ENCODE results near the gene CST5. TPM values are rescaled to one million over a fixed set of nuclear protein-coding genes. Genes with fewer than 3 reads are reported as not detected.
"Not testable (repeated sequence)": the region's sequence is repeated elsewhere in the genome, so short reads cannot be mapped to it uniquely, and the experiment has no call there.

CST5 gene
- total RNA-seq, 4 donors from 2014 or later, result 1.9 TPM; not detected in 3

DNA sequence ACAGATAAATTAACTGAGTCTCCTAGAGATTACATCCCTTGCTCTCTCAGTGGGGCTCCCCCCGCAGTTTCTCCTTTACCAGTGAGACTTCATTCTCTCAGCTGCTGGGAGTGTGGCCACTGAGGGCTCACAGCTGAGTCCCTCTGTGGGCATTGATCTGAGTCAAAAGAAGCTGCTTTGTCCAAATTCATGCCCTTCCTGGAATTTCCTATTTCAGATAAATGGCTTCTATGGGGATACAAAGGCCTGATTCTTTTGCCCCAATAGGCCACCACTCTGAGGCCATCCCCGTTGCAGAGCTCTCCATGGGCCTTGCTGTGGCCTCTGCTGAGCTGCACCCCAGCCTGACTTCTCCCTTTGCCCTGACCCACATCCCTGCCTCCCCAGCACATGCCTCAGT, 10.0 kb downstream of the CST5 start:
- TF ChIP-seq EP300 (IDR thresholded peaks at IDR 0.05) (no peak), POLR2A (IDR thresholded peaks at IDR 0.05) (no peak), POLR2AphosphoS5 (IDR thresholded peaks at IDR 0.05) (no peak)
- TF ChIP-seq, protein P1, sequence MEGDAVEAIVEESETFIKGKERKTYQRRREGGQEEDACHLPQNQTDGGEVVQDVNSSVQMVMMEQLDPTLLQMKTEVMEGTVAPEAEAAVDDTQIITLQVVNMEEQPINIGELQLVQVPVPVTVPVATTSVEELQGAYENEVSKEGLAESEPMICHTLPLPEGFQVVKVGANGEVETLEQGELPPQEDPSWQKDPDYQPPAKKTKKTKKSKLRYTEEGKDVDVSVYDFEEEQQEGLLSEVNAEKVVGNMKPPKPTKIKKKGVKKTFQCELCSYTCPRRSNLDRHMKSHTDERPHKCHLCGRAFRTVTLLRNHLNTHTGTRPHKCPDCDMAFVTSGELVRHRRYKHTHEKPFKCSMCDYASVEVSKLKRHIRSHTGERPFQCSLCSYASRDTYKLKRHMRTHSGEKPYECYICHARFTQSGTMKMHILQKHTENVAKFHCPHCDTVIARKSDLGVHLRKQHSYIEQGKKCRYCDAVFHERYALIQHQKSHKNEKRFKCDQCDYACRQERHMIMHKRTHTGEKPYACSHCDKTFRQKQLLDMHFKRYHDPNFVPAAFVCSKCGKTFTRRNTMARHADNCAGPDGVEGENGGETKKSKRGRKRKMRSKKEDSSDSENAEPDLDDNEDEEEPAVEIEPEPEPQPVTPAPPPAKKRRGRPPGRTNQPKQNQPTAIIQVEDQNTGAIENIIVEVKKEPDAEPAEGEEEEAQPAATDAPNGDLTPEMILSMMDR (IDR thresholded peaks at IDR 0.05), result no peak
- peaks cover 0 to 32% (median 5%) of the 10 kb centered on the region in 3 donors for H3K4me1 ChIP-seq
- peak overlapping the region in 1 of 4 donors; percentile 33 for H3K27ac ChIP-seq
- H3K9me3 ChIP-seq, result no peaks in the 10 kb centered on the region
- H3K27me3 ChIP-seq, result no peaks in the 10 kb centered on the region
- H3K4me3 ChIP-seq, result no peak overlapping the region
- H3K36me3 ChIP-seq, result no peaks in the 10 kb centered on the region
- WGBS, 2 donors (ENCODE audit: low coverage in 1 of 2), result 69 to 100% methylated on average over 1 to 2 of the region's 2 CpGs
- no peak for ATAC-seq

GRCh38 chr20:23868321-23868720, 11.2 kb downstream of the CST5 start:
- 46 to 72% methylated on average over 4 to 5 of the region's 5 CpGs for WGBS, 2 donors (ENCODE audit: low coverage in 1 of 2)
- no peak overlapping the region for H3K27ac ChIP-seq
- no peaks in the 10 kb centered on the region for H3K27me3 ChIP-seq
- TF ChIP-seq EP300 (IDR thresholded peaks at IDR 0.05) (no peak), POLR2A (IDR thresholded peaks at IDR 0.05) (no peak), POLR2AphosphoS5 (IDR thresholded peaks at IDR 0.05) (no peak)
- TF ChIP-seq, protein P1 (IDR thresholded peaks at IDR 0.05), result no peak
- H3K36me3 ChIP-seq, result no peaks in the 10 kb centered on the region
- no peak overlapping the region for H3K4me3 ChIP-seq
- peaks cover 0 to under 1% (median 0%) of the 10 kb centered on the region in 3 donors for H3K9me3 ChIP-seq
- no peak for ATAC-seq
- H3K4me1 ChIP-seq, result peaks cover 0 to 22% (median 0%) of the 10 kb centered on the region in 3 donors

DNA sequence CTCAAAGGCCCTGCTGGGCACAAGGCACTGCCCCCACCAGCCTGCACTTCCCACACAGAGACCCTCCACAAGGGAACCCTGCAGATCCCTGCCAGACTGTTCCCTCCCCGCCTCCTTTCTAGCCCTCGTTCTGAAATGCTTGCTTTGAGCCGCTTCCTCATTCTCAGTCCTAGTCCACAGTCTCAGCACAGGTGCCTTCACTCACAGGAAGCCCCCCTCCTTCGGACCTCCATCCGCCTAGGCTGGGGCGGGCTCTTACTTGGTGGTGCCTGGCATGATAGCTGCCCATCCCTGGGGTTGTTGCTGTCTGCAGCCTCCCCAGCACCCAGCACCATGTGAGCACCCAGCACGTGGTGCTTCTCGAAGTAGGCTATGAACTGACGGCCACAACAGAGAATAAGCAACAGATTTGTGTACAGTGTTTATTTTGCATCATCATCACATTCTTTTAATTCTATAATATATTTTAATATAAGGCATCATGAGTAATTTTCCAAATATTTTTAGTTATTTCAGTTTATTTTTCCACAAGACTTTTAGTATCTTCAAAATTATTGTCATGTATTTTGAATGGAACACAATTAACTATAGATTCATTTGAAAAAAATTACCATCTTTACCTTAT, 12.3 kb downstream of the CST5 start:
- H3K4me1 ChIP-seq, result peaks cover 0 to 14% (median 0%) of the 10 kb centered on the region in 3 donors
- H3K27me3 ChIP-seq, result no peaks in the 10 kb centered on the region
- TF ChIP-seq, protein P1 (IDR thresholded peaks at IDR 0.05), result no peak
- TF ChIP-seq POLR2A (IDR thresholded peaks at IDR 0.05), result no peak
- peaks cover 0 to 8% (median 0%) of the 10 kb centered on the region in 3 donors for H3K9me3 ChIP-seq
- H3K27ac ChIP-seq, result no peak overlapping the region
- no peak overlapping the region for H3K4me3 ChIP-seq
- ATAC-seq, result no peak
- no peaks in the 10 kb centered on the region for H3K36me3 ChIP-seq
- 41 to 83% methylated on average over 5 to 8 of the region's 9 CpGs for WGBS, 2 donors (ENCODE audit: low coverage in 1 of 2)

GRCh38 chr20:23860771-23861170, 18.8 kb downstream of the CST5 start:
- H3K4me3 ChIP-seq, result not testable (repeated sequence)

DNA sequence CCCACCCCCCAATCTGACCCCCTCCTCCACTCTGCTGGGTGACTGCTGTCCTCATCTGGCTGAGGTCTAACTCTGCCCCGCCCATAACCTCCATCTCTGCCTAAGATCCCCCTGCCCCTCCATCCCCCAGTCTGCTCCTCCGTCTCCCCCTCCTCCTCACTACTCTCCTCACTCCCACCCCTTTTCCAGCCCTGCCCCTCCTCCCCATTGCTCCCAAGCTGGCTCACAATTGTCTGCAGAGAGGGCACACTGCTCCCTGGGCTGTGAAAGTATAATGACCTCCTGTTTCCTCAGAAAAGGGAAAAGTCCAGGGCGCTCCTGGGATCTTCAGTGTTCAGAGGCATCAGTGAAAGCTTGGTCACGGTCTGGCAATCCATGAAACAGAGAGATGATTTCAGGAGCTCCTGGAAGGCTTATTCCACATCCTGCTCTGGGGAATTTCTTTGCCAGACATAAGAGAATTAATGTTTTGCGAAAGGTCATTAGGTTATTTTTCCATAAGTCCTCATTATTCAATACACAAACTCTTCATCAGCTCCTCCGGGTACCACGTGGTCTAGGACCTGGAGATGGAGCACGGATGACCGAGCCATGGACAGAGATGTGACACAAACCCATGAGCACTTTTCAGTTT, 21.5 kb downstream of the CST5 start:
- H3K27ac ChIP-seq, result peak overlapping the region in 1 of 4 donors; percentile 44
- peaks cover 0 to 5% (median 0%) of the 10 kb centered on the region in 3 donors for H3K9me3 ChIP-seq
- no peak for ATAC-seq
- H3K36me3 ChIP-seq, result no peaks in the 10 kb centered on the region
- 13 to 20% methylated on average over 5 to 6 of the region's 9 CpGs for WGBS, 2 donors (ENCODE audit: low coverage in 1 of 2)
- no peak for TF ChIP-seq POLR2AphosphoS5 (IDR thresholded peaks at IDR 0.05)
- TF ChIP-seq POLR2A (IDR thresholded peaks at IDR 0.05), result no peak
- no peak for TF ChIP-seq EP300 (IDR thresholded peaks at IDR 0.05)
- TF ChIP-seq, protein P1 (IDR thresholded peaks at IDR 0.05), result no peak
- H3K4me3 ChIP-seq, result no peak overlapping the region
- peaks cover 0 to 9% (median 0%) of the 10 kb centered on the region in 3 donors for H3K4me1 ChIP-seq
- no peaks in the 10 kb centered on the region for H3K27me3 ChIP-seq

More at GRCh38 chr20:23860771-23861170, 18.8 kb downstream of the CST5 start:
- not testable (repeated sequence) for H3K27me3 ChIP-seq, H3K27ac ChIP-seq, H3K36me3 ChIP-seq, H3K9me3 ChIP-seq, ATAC-seq, H3K4me1 ChIP-seq
- WGBS, 2 donors (ENCODE audit: low coverage in 1 of 2), result 60 to 64% methylated on average over 2 to 3 of the region's 10 CpGs
